WTC11 (cell line): ENCODE results near the gene FBF1. TPM values are rescaled to one million over a fixed set of nuclear protein-coding genes. Genes with fewer than 3 reads are reported as not detected.

Experiments used
- ATF1 ChIP-seq: sonication (generic); formaldehyde crosslinking; IDR thresholded peaks from 2 replicates; pipeline ENCODE4 v1.8.1; 2023; ENCODE audit warnings: mild to moderate bottlenecking, moderate library complexity, missing genetic modification reagents
- ATF2 ChIP-seq: sonication (generic); formaldehyde crosslinking; IDR thresholded peaks from 2 replicates; pipeline ENCODE4 v1.8.1; 2022; ENCODE audit warnings: low read depth, missing genetic modification reagents, borderline replicate concordance
- CREM ChIP-seq: sonication (generic); formaldehyde crosslinking; IDR thresholded peaks from 2 replicates; pipeline ENCODE4 v1.8.1; 2022; ENCODE audit warnings: mild to moderate bottlenecking, missing genetic modification reagents, moderate library complexity
- E2F4 ChIP-seq: sonication (generic); formaldehyde crosslinking; IDR thresholded peaks from 2 replicates; pipeline ENCODE4 v1.8.1; 2022; ENCODE audit warnings: low read depth, mild to moderate bottlenecking, moderate library complexity, missing genetic modification reagents, borderline replicate concordance
- EMX1 ChIP-seq: fragments of 250-450 bp; sonication (Bioruptor Pico); IDR thresholded peaks from 2 replicates; pipeline ENCODE4 v1.8.0; 2021; ENCODE audit warnings: mild to moderate bottlenecking
- ETV6 ChIP-seq: sonication (generic); formaldehyde crosslinking; IDR thresholded peaks from 2 replicates; pipeline ENCODE4 v1.8.1; 2022; ENCODE audit warnings: mild to moderate bottlenecking, missing genetic modification reagents
- FOXK1 ChIP-seq: sonication (generic); formaldehyde crosslinking; IDR thresholded peaks from 2 replicates; pipeline ENCODE4 v1.8.0; 2022; ENCODE audit warnings: mild to moderate bottlenecking, moderate library complexity, missing genetic modification reagents
- FOXP1 ChIP-seq: sonication (generic); formaldehyde crosslinking; IDR thresholded peaks from 2 replicates; pipeline ENCODE4 v1.8.0; 2022; ENCODE audit warnings: missing genetic modification reagents, mild to moderate bottlenecking, moderate library complexity, borderline replicate concordance
- FOXP4 ChIP-seq: sonication (generic); formaldehyde crosslinking; IDR thresholded peaks from 2 replicates; pipeline ENCODE4 v1.8.0; 2022; ENCODE audit warnings: mild to moderate bottlenecking, missing genetic modification reagents
- JUN ChIP-seq: sonication (generic); formaldehyde crosslinking; IDR thresholded peaks from 2 replicates; pipeline ENCODE4 v1.8.0; 2023; ENCODE audit warnings: mild to moderate bottlenecking, missing genetic modification reagents
- MLX ChIP-seq: sonication (generic); formaldehyde crosslinking; IDR thresholded peaks from 2 replicates; pipeline ENCODE4 v1.8.1; 2023; ENCODE audit warnings: mild to moderate bottlenecking, missing genetic modification reagents, moderate library complexity
- NR2C2 ChIP-seq: sonication (generic); formaldehyde crosslinking; IDR thresholded peaks from 2 replicates; pipeline ENCODE4 v1.8.0; 2022; ENCODE audit warnings: mild to moderate bottlenecking, missing genetic modification reagents
- PRDM15 ChIP-seq: sonication (generic); formaldehyde crosslinking; IDR thresholded peaks from 2 replicates; pipeline ENCODE4 v1.8.0; 2022; ENCODE audit warnings: missing genetic modification reagents
- STAT6 ChIP-seq: sonication (generic); formaldehyde crosslinking; conservative IDR thresholded peaks from 2 replicates; pipeline ENCODE4 v1.8.1; 2023; ENCODE audit warnings: mild to moderate bottlenecking, low read depth, missing genetic modification reagents, moderate library complexity
- TEAD4 ChIP-seq: sonication (generic); formaldehyde crosslinking; IDR thresholded peaks from 2 replicates; pipeline ENCODE4 v1.8.0; 2022; ENCODE audit warnings: mild to moderate bottlenecking, missing genetic modification reagents
- TP53 ChIP-seq: sonication (generic); formaldehyde crosslinking; IDR thresholded peaks from 2 replicates; pipeline ENCODE4 v1.8.1; 2023; ENCODE audit warnings: mild to moderate bottlenecking, missing genetic modification reagents
- ZBTB43 ChIP-seq: sonication (generic); formaldehyde crosslinking; IDR thresholded peaks from 2 replicates; pipeline ENCODE4 v1.8.1; 2023; ENCODE audit warnings: mild to moderate bottlenecking, missing genetic modification reagents
- ZNF281 ChIP-seq: sonication (generic); formaldehyde crosslinking; IDR thresholded peaks from 2 replicates; pipeline ENCODE4 v1.8.0; 2023; ENCODE audit warnings: mild to moderate bottlenecking, missing genetic modification reagents
- ZNF423 ChIP-seq: fragments of 250-450 bp; sonication (Bioruptor Pico); IDR thresholded peaks from 2 replicates; pipeline ENCODE4 v2.1.2; 2022; ENCODE audit warnings: mild to moderate bottlenecking, moderate library complexity
- total RNA-seq: library from RNA; stranded (reverse); gene quantifications from 3 replicates; pipeline ENCODE4 v1.2.3, GENCODE V29; 2021

FBF1 gene
- total RNA-seq, 1 experiment from 2014 or later, result 19.8 TPM

GRCh38 chr17:75940727-75941441 lies at the start of gene FBF1 (continued):
- TF ChIP-seq PRDM15 (CRISPR knock-in tag), result peak; percentile 68
- peak; percentile 60; the same call in 1 of the 2 replicates for TF ChIP-seq ETV6 (CRISPR knock-in tag)
- TF ChIP-seq FOXP1 (CRISPR knock-in tag), result peak; percentile 94
- peak; percentile 58 for TF ChIP-seq ZNF423
- 0 out of 2 replicates have a peak, but pooled peaks have one; percentile 79 for TF ChIP-seq EMX1 (CRISPR knock-in tag)
- no peak for TF ChIP-seq ATF2 (CRISPR knock-in tag)
- peak; percentile 38; the same call in 1 of the 2 replicates for TF ChIP-seq TP53 (CRISPR knock-in tag)
- 0 out of 2 replicates have a peak, but pooled peaks have one; percentile 38 for TF ChIP-seq ZNF281 (CRISPR knock-in tag)
- TF ChIP-seq FOXP4 (CRISPR knock-in tag), result no peak; the same call in 1 of the 2 replicates
- TF ChIP-seq TEAD4 (CRISPR knock-in tag), result no peak
- TF ChIP-seq MLX, result no peak
- peak; percentile 77; the same call in 1 of the 2 replicates for TF ChIP-seq E2F4 (CRISPR knock-in tag)
- TF ChIP-seq CREM (CRISPR knock-in tag), result peak; percentile 77; the same call in 1 of the 2 replicates
- TF ChIP-seq JUN (CRISPR knock-in tag), result 0 out of 2 replicates have a peak, but pooled peaks have one; percentile 63
- TF ChIP-seq STAT6 (CRISPR knock-in tag), result no peak
- TF ChIP-seq FOXK1 (CRISPR knock-in tag), result no peak
- no peak for TF ChIP-seq NR2C2 (CRISPR knock-in tag)
- TF ChIP-seq ATF1, result no peak
- TF ChIP-seq ZBTB43 (CRISPR knock-in tag), result no peak; the same call in 1 of the 2 replicates
